GM23338 (cell line): Measurements from ENCODE around the gene ZNF790. TPM values are rescaled to one million over a fixed set of nuclear protein-coding genes. Genes with fewer than 3 reads are reported as not detected.

Experiments used
- ATAC-seq: fragments of 200-7000 bp; cut with Tn5 transposase; 3 replicates; pipeline ENCODE4 v1.9.1; 2020
- DNase-seq: peaks from one replicate; pipeline ENCODE4 v3.0.0-alpha.2; 2015; ENCODE audit warnings: low spot score
- H2AFZ ChIP-seq: fragments of 200-600 bp; sonication (generic); 2 replicates; pipeline ENCODE4 v1.8.0; 2016; ENCODE audit warnings: antibody characterized with exemption, mild to moderate bottlenecking, moderate library complexity
- H3F3A ChIP-seq: fragments of 200-600 bp; sonication (generic); replicated peaks from 2 replicates; pipeline ENCODE4 v1.8.0; 2017; ENCODE audit warnings: antibody characterized with exemption, mixed run types, low read depth
- H3K27ac ChIP-seq: fragments of 200-600 bp; sonication (generic); 2 replicates; pipeline ENCODE4 v1.6.1; 2016; ENCODE audit warnings: low read depth
- H3K27me3 ChIP-seq: fragments of 200-600 bp; sonication (generic); 2 replicates; pipeline ENCODE4 v1.8.0; 2016; ENCODE audit warnings: mild to moderate bottlenecking, mixed run types, moderate library complexity; ENCODE audit not compliant: insufficient read depth
- H3K36me3 ChIP-seq: fragments of 200-600 bp; sonication (generic); 2 replicates; pipeline ENCODE4 v1.8.0; 2016; ENCODE audit warnings: mild to moderate bottlenecking; ENCODE audit not compliant: insufficient read depth
- H3K4me1 ChIP-seq: fragments of 200-600 bp; sonication (generic); 2 replicates; pipeline ENCODE4 v1.8.0; 2016; ENCODE audit warnings: mild to moderate bottlenecking, moderate library complexity; ENCODE audit not compliant: insufficient read depth
- H3K4me2 ChIP-seq: fragments of 200-600 bp; sonication (generic); 2 replicates; pipeline ENCODE4 v1.7.1; 2017; ENCODE audit warnings: mixed run types
- H3K4me3 ChIP-seq: fragments of 200-600 bp; sonication (generic); 2 replicates; pipeline ENCODE4 v1.6.1; 2016; ENCODE audit warnings: mixed run types
- H3K79me2 ChIP-seq: fragments of 200-600 bp; sonication (generic); replicated peaks from 2 replicates; pipeline ENCODE4 v1.8.0; 2017; ENCODE audit warnings: mild to moderate bottlenecking; ENCODE audit not compliant: insufficient read depth
- H3K9me2 ChIP-seq: fragments of 200-600 bp; sonication (generic); 2 replicates; pipeline ENCODE4 v1.8.0; 2017; ENCODE audit not compliant: insufficient read depth
- H4K20me1 ChIP-seq: fragments of 200-600 bp; sonication (generic); replicated peaks from 2 replicates; pipeline ENCODE4 v1.8.0; 2017; ENCODE audit warnings: mild to moderate bottlenecking; ENCODE audit not compliant: insufficient read depth
- H3K27ac Mint-ChIP-seq: 2 replicates; pipeline ENCODE4 v1.8.0; 2020; ENCODE audit warnings: inconsistent platforms, mild to moderate bottlenecking, moderate library complexity, mixed read lengths
- H3K27me3 Mint-ChIP-seq: 3 replicates; pipeline ENCODE4 v1.8.0; 2022; ENCODE audit warnings: low read depth, mild to moderate bottlenecking, moderate library complexity, mixed read lengths, inconsistent platforms; ENCODE audit not compliant: insufficient read depth, poor library complexity
- H3K36me3 Mint-ChIP-seq: 3 replicates; pipeline ENCODE4 v1.8.0; 2021; ENCODE audit warnings: low read depth, mild to moderate bottlenecking, inconsistent platforms, moderate library complexity, mixed read lengths
- H3K4me1 Mint-ChIP-seq: 3 replicates; pipeline ENCODE4 v1.8.0; 2020; ENCODE audit warnings: mild to moderate bottlenecking, inconsistent platforms, mixed read lengths
- H3K4me3 Mint-ChIP-seq: 3 replicates; pipeline ENCODE4 v1.8.0; 2021; ENCODE audit warnings: moderate library complexity, mild to moderate bottlenecking, inconsistent platforms, mixed read lengths
- H3K9me3 Mint-ChIP-seq: 3 replicates; pipeline ENCODE4 v1.8.0; 2020; ENCODE audit warnings: moderate library complexity, mild to moderate bottlenecking, inconsistent platforms, mixed read lengths
- CREB1 ChIP-seq: fragments of 250-450 bp; sonication (Bioruptor Pico); IDR thresholded peaks from 2 replicates; pipeline ENCODE4 v1.5.0; 2020; ENCODE audit warnings: low read depth, mild to moderate bottlenecking, moderate library complexity
- EZH2 ChIP-seq: fragments of 200-600 bp; sonication (generic); IDR thresholded peaks from one replicate; pipeline ENCODE4 v1.8.0; 2017; ENCODE audit warnings: antibody characterized with exemption, mild to moderate bottlenecking, low read depth; ENCODE audit not compliant: unreplicated experiment
- EZH2phosphoT487 ChIP-seq: fragments of 200-600 bp; sonication (generic); IDR thresholded peaks from one replicate; pipeline ENCODE4 v1.8.1; 2018; ENCODE audit warnings: antibody characterized with exemption; ENCODE audit not compliant: unreplicated experiment
- JUNB ChIP-seq: IDR thresholded peaks from one replicate; pipeline ENCODE4 v1.6.1; 2016; ENCODE audit warnings: antibody characterized with exemption; ENCODE audit not compliant: unreplicated experiment
- NANOG ChIP-seq: IDR thresholded peaks from 2 replicates; pipeline ENCODE4 v1.6.1; 2016; ENCODE audit warnings: antibody characterized with exemption, borderline replicate concordance
- POLR2AphosphoS5 ChIP-seq: IDR thresholded peaks from 2 replicates; pipeline ENCODE4 v1.6.1; 2016; ENCODE audit warnings: antibody characterized with exemption, low read depth
- STAT1 ChIP-seq: IDR thresholded peaks from one replicate; pipeline ENCODE4 v1.6.1; 2016; ENCODE audit warnings: antibody characterized with exemption; ENCODE audit not compliant: unreplicated experiment
- ZNF114 ChIP-seq: fragments of 250-450 bp; sonication (Bioruptor Pico); IDR thresholded peaks from 2 replicates; pipeline ENCODE4 v1.5.0; 2020; ENCODE audit warnings: mild to moderate bottlenecking, moderate library complexity
- ZNF331 ChIP-seq: fragments of 250-450 bp; sonication (Bioruptor Pico); IDR thresholded peaks from 2 replicates; pipeline ENCODE4 v1.5.0; 2020; ENCODE audit warnings: low read depth, mild to moderate bottlenecking, moderate library complexity
- polyA plus RNA-seq: library from polyadenylated mRNA; unstranded; fragments of >200 nt; fragmentation: Nextera tagmentation; extraction: Ambion mirVana; gene quantifications from 2 replicates; pipeline ENCODE4 v1.2.1, GENCODE V29; 2016
- total RNA-seq: library from RNA; depleted of rRNA; stranded (reverse); fragments of >200 nt; shearing (Covaris generic); gene quantifications from 2 replicates; pipeline ENCODE4 v1.2.3, GENCODE V29; 2014
- TF ChIP-seq, protein P1 (sequence below): fragments of 250-450 bp; sonication (Bioruptor Pico); IDR thresholded peaks from 2 replicates; pipeline ENCODE4 v1.5.0; 2020; ENCODE audit warnings: mild to moderate bottlenecking, moderate library complexity
- TF ChIP-seq, protein P2 (sequence below): IDR thresholded peaks from 2 replicates; pipeline ENCODE4 v1.6.1; 2016; ENCODE audit warnings: antibody characterized with exemption
- TF ChIP-seq, protein P3 (sequence below): IDR thresholded peaks from one replicate; pipeline ENCODE4 v1.6.1; 2018; ENCODE audit warnings: antibody characterized with exemption; ENCODE audit not compliant: unreplicated experiment
- TF ChIP-seq, protein P4 (sequence below), 2 experiments: fragments of 200-600 bp in 1 of 2; sonication (generic) in 1 of 2; conservative IDR thresholded peaks; 2 replicates each; pipeline versions ENCODE4 v1.5.1 to v1.6.1; 2016 to 2017; ENCODE audit warnings: antibody characterized with exemption in 2 of 2, low read depth in 2 of 2, mild to moderate bottlenecking in 2 of 2, moderate library complexity in 1 of 2

ZNF790 gene
- total and polyA plus RNA-seq, 2 experiments from 2014 or later, result 5.4 to 5.9 TPM

DNA sequence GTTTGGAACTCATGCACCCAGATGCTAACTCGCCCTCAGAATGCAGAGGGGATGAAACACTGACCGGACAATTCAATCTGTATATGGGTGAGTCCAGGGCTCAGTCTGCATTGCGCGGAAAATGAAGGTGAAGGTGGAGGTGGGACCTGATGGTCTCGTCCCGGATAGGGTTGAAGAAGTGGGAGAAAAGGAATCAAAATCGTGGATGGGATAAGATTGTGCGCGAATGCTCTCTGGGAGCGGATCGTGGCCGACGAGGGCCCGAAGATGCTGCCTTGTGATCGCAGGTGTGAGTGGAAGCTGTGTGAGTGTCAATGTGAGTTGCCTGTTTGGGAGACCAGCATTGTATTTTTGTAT, 65.0 kb downstream of the ZNF790 start:
- H4K20me1 ChIP-seq, result peaks cover 9% of the 10 kb centered on the region; the same call in 1 of the 2 replicates
- peaks cover 19% of the 10 kb centered on the region for H3K27me3 Mint-ChIP-seq
- H2AFZ ChIP-seq, result peak overlapping the region; percentile 97
- peaks cover 64% of the 10 kb centered on the region for H3K9me3 Mint-ChIP-seq
- no peak; the same call in 1 of the 2 replicates for TF ChIP-seq POLR2AphosphoS5
- TF ChIP-seq, protein P1, sequence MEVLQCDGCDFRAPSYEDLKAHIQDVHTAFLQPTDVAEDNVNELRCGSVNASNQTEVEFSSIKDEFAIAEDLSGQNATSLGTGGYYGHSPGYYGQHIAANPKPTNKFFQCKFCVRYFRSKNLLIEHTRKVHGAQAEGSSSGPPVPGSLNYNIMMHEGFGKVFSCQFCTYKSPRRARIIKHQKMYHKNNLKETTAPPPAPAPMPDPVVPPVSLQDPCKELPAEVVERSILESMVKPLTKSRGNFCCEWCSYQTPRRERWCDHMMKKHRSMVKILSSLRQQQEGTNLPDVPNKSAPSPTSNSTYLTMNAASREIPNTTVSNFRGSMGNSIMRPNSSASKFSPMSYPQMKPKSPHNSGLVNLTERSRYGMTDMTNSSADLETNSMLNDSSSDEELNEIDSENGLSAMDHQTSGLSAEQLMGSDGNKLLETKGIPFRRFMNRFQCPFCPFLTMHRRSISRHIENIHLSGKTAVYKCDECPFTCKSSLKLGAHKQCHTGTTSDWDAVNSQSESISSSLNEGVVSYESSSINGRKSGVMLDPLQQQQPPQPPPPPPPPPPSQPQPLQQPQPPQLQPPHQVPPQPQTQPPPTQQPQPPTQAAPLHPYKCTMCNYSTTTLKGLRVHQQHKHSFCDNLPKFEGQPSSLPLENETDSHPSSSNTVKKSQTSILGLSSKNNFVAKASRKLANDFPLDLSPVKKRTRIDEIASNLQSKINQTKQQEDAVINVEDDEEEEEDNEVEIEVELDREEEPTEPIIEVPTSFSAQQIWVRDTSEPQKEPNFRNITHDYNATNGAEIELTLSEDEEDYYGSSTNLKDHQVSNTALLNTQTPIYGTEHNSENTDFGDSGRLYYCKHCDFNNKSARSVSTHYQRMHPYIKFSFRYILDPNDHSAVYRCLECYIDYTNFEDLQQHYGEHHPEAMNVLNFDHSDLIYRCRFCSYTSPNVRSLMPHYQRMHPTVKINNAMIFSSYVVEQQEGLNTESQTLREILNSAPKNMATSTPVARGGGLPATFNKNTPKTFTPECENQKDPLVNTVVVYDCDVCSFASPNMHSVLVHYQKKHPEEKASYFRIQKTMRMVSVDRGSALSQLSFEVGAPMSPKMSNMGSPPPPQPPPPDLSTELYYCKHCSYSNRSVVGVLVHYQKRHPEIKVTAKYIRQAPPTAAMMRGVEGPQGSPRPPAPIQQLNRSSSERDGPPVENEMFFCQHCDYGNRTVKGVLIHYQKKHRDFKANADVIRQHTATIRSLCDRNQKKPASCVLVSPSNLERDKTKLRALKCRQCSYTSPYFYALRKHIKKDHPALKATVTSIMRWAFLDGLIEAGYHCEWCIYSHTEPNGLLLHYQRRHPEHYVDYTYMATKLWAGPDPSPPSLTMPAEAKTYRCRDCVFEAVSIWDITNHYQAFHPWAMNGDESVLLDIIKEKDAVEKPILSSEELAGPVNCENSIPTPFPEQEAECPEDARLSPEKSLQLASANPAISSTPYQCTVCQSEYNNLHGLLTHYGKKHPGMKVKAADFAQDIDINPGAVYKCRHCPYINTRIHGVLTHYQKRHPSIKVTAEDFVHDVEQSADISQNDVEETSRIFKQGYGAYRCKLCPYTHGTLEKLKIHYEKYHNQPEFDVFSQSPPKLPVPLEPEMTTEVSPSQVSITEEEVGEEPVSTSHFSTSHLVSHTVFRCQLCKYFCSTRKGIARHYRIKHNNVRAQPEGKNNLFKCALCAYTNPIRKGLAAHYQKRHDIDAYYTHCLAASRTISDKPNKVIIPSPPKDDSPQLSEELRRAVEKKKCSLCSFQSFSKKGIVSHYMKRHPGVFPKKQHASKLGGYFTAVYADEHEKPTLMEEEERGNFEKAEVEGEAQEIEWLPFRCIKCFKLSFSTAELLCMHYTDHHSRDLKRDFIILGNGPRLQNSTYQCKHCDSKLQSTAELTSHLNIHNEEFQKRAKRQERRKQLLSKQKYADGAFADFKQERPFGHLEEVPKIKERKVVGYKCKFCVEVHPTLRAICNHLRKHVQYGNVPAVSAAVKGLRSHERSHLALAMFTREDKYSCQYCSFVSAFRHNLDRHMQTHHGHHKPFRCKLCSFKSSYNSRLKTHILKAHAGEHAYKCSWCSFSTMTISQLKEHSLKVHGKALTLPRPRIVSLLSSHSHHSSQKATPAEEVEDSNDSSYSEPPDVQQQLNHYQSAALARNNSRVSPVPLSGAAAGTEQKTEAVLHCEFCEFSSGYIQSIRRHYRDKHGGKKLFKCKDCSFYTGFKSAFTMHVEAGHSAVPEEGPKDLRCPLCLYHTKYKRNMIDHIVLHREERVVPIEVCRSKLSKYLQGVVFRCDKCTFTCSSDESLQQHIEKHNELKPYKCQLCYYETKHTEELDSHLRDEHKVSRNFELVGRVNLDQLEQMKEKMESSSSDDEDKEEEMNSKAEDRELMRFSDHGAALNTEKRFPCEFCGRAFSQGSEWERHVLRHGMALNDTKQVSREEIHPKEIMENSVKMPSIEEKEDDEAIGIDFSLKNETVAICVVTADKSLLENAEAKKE (CRISPR knock-in tag), result no peak
- no peak for TF ChIP-seq CREB1 (CRISPR knock-in tag)
- no peak for TF ChIP-seq ZNF114 (CRISPR knock-in tag)
- TF ChIP-seq EZH2phosphoT487, result no peak
- no peak for TF ChIP-seq EZH2
- TF ChIP-seq, protein P2, sequence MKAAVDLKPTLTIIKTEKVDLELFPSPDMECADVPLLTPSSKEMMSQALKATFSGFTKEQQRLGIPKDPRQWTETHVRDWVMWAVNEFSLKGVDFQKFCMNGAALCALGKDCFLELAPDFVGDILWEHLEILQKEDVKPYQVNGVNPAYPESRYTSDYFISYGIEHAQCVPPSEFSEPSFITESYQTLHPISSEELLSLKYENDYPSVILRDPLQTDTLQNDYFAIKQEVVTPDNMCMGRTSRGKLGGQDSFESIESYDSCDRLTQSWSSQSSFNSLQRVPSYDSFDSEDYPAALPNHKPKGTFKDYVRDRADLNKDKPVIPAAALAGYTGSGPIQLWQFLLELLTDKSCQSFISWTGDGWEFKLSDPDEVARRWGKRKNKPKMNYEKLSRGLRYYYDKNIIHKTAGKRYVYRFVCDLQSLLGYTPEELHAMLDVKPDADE, result no peak
- TF ChIP-seq JUNB, result no peak
- no peak for TF ChIP-seq STAT1
- no peak for TF ChIP-seq NANOG
- no peak for TF ChIP-seq ZNF331 (CRISPR knock-in tag)
- TF ChIP-seq, protein P3, sequence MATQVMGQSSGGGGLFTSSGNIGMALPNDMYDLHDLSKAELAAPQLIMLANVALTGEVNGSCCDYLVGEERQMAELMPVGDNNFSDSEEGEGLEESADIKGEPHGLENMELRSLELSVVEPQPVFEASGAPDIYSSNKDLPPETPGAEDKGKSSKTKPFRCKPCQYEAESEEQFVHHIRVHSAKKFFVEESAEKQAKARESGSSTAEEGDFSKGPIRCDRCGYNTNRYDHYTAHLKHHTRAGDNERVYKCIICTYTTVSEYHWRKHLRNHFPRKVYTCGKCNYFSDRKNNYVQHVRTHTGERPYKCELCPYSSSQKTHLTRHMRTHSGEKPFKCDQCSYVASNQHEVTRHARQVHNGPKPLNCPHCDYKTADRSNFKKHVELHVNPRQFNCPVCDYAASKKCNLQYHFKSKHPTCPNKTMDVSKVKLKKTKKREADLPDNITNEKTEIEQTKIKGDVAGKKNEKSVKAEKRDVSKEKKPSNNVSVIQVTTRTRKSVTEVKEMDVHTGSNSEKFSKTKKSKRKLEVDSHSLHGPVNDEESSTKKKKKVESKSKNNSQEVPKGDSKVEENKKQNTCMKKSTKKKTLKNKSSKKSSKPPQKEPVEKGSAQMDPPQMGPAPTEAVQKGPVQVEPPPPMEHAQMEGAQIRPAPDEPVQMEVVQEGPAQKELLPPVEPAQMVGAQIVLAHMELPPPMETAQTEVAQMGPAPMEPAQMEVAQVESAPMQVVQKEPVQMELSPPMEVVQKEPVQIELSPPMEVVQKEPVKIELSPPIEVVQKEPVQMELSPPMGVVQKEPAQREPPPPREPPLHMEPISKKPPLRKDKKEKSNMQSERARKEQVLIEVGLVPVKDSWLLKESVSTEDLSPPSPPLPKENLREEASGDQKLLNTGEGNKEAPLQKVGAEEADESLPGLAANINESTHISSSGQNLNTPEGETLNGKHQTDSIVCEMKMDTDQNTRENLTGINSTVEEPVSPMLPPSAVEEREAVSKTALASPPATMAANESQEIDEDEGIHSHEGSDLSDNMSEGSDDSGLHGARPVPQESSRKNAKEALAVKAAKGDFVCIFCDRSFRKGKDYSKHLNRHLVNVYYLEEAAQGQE, result no peak
- TF ChIP-seq, protein P4, sequence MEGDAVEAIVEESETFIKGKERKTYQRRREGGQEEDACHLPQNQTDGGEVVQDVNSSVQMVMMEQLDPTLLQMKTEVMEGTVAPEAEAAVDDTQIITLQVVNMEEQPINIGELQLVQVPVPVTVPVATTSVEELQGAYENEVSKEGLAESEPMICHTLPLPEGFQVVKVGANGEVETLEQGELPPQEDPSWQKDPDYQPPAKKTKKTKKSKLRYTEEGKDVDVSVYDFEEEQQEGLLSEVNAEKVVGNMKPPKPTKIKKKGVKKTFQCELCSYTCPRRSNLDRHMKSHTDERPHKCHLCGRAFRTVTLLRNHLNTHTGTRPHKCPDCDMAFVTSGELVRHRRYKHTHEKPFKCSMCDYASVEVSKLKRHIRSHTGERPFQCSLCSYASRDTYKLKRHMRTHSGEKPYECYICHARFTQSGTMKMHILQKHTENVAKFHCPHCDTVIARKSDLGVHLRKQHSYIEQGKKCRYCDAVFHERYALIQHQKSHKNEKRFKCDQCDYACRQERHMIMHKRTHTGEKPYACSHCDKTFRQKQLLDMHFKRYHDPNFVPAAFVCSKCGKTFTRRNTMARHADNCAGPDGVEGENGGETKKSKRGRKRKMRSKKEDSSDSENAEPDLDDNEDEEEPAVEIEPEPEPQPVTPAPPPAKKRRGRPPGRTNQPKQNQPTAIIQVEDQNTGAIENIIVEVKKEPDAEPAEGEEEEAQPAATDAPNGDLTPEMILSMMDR (conservative IDR thresholded peaks at IDR 0.05; ENCODE audit: low read depth in 2 of 2), result no peak
- H3K4me1 ChIP-seq, result peaks cover 5% of the 10 kb centered on the region; the same call in 1 of the 2 replicates
- peaks cover 83% of the 10 kb centered on the region for H3K36me3 Mint-ChIP-seq
- DNase-seq (no peak), ATAC-seq (no peak)
- H3K4me3 ChIP-seq, result peak overlapping the region; percentile 80
- peaks cover 69% of the 10 kb centered on the region for H3K79me2 ChIP-seq
- H3K9me2 ChIP-seq, result no peaks in the 10 kb centered on the region
- H3K4me1 Mint-ChIP-seq, result peaks cover 9% of the 10 kb centered on the region
- H3K27ac ChIP-seq, result peak overlapping the region; percentile 98
- no peaks in the 10 kb centered on the region for H3K27me3 ChIP-seq
- no peaks in the 10 kb centered on the region for H3F3A ChIP-seq
- H3K27ac Mint-ChIP-seq, result peak overlapping the region; percentile 99
- H3K36me3 ChIP-seq, result peaks cover 10% of the 10 kb centered on the region; the same call in 1 of the 2 replicates
- peak overlapping the region; percentile 84 for H3K4me2 ChIP-seq
- peak overlapping the region; percentile 99 for H3K4me3 Mint-ChIP-seq
